GM21723 (cell line): ENCODE results near the gene BRD3OS.

ENCODE experiments used
- ATAC-seq: cut with Tn5 transposase; IDR thresholded peaks from one replicate; pipeline ENCODE4 v1.9.1; 2021; ENCODE audit warnings: mild to moderate bottlenecking, moderate library complexity; ENCODE audit not compliant: unreplicated experiment

The BRD3OS gene

DNA sequence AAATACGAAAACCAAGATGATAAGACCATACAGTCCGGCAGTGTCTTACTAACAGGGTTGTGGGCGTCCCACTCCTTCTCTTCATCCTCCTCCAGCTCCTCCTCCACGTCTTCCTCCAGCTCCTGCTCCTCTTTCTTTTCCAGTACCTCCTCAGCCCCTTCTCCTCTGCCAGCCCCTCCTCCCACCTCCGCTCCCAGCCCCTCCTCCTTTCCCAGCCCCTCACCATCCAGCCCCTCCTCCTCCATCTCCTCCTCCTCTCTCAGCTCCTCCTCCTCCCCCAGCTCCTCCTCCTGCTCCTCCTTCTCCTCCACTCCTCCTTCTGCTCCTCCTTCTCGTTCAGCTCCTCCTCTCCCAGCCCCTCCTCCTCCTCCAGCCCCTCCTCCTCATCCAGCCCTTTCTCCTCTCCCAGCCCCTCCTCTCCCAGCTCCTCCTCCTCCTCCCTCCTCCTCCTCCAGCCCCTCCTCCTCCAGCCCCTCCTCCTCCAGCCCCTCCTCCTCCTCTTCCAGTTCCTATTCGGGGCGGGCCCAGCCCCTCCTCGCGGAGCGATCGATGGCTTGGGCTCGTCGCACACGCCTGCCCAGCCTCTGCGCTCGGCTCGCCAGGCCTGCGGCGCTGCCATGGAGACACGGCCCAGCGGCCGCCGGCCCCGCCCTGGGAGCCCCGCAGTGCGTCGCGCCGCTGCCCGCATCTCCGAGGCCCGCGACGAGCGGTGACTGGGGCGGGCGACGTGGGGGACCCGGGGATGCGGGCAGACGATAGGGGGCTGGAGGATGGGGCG, at the start of gene BRD3OS:
BRD3OS (plus strand) TSS at position 654 of the 778 bp plus-strand sequence. CDS start 1,267 bp downstream, outside the sequence.
- ATAC-seq, result peak; percentile 87

GRCh38 chr9:133975511-133975910, 49.8 kb upstream of the BRD3OS start:
- no peak for ATAC-seq

DNA sequence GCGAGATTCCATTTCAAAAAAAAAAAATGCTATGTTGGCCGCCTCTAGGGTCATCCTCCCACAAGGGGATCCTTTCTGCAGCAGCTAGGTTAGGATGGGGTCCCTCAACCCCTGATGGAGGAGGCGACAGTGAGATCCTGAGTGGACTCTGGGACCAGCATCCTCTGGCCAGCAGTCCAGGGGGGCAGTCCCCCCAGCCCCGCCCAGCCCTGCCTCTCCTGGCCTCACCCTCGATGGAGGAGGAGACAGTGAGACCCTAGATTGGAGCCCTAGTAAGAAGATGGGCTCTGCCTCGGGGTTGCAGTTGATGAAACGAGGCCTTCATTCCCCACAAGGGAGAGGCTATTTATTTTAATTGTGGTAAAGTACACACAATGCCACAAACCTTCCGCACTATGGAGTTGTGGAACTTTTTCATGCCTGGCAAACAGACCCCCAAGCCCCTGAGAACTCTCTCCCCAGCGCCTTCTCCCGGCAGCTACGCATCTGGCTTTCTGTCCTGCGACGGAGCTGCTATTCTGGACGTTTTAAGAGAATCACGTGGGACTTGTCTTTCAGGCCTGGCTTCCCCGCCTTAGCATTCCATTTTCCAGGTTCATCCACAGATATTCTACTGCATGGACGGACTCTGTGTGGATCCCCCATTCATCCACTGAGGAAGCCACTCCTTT, 49.0 kb upstream of the BRD3OS start:
- no peak for ATAC-seq

- ATAC-seq, result no peak
Observed at GRCh38 chr9:133976887-133977286, 48.4 kb upstream of the BRD3OS start.

- ATAC-seq, result no peak
Observed at GRCh38 chr9:133977421-133978201, 47.7 kb upstream of the BRD3OS start.

GRCh38 chr9:133978226-133978898, 46.9 kb upstream of the BRD3OS start:
- no peak for ATAC-seq

DNA sequence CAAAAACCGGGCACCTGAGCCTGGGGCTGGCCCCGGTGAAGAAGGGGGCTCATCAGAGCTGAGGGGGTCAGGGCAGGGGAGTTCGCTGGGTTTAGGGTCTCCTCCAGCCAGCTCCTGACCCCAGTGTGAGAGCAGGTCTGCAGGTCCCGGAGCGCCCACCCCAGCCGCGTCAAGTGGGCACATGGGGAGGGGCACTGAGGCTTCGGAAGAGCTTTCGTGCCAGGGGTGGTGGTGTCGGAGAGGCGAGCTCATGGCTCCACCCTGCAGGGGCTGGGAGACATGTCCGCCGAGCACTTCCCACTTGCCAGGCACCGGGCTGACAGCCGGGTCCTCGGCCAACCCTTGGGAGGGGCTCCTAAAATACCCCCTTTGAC, 46.4 kb upstream of the BRD3OS start:
- ATAC-seq, result no peak

DNA sequence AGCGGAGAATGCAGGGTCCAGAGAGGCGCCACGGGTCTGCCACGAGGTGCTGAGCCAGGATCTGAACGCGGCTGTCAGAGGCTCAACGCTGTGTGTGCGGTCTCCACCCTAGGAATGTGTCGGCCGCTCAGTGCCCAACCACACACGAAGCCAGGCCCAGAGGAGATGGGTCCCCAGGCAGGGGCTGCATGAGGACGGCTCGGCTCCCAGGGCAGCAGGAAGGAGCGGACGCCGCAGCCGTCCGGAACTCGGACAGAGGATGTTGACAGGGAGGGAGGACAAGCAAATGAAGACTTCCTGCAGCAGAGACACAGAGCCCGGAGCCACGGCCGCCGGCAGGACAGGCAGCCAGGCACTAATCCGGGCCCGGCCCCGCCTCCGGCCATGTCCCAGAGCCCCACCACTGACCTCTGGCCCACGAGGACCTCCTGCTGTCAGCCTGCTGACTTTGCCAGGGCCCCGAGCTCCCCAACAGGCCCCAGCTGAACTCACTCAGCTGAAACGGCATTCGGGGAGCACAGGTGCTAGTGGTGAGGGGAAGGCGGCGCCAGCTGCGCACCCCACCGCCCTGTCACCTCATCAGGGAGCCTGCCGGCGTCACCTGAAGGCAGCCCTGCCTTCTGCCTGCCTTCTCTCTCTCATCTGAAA, 45.9 kb upstream of the BRD3OS start:
- ATAC-seq, result no peak

- ATAC-seq, result no peak
Observed at GRCh38 chr9:133979921-133980863, 45.1 kb upstream of the BRD3OS start.

DNA sequence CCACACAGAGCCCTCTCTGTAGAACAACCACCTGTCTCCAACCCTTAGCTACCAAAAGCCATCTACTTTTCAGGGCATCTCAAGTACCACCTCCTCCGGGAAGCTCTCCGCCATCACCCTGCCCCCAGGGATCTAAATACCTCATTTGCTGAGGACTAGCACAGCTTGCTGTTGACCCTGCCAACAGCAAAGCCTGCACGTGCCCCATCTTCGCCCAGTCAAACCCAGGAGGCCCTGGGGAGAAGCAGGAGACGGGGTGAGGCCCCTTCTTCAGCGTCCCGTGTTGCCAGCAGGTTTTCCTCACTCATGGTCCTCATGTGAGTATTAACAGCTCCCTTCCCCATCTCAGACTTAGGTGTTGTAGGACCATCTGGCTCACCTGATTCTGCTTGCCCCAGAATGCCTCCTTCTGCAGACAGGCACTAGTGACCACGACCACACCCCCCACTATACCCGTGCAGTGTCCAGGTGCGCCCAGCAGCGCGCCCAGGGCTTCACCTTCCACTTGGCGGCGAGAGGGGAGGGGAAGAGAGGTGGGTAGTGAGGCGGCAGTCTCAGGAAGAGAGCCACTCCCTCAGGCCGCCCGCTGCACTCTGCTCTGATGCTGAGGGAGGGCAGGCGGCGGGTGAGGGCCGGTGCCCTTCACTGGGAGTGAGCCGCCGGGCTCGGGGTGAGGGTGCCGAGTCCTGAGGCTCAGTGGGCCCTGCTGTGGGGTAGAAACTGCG, 44.3 kb upstream of the BRD3OS start:
- ATAC-seq, result no peak

DNA sequence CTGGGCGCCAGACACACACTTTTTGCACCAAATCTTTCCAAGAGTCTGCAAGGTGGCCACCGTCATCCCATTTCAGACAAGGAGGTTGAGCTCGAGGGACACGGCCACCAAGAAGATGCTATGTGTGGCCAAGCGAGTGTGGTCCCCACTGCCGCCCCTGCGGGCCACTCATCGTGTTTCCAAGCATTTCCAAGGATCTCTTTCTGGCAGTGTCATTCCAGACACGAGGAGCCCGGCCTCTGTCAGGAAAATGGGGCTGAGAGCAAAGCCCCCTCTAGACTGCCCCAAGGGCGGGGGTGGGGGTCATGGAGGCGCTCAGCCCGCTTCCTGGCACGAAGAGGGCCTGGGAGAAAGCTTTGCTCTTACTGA, 43.7 kb upstream of the BRD3OS start:
- ATAC-seq, result no peak

GRCh38 chr9:133981958-133982681, 43.2 kb upstream of the BRD3OS start:
- no peak for ATAC-seq

- ATAC-seq, result no peak
Observed at GRCh38 chr9:133982971-133983720, 42.1 kb upstream of the BRD3OS start.

DNA sequence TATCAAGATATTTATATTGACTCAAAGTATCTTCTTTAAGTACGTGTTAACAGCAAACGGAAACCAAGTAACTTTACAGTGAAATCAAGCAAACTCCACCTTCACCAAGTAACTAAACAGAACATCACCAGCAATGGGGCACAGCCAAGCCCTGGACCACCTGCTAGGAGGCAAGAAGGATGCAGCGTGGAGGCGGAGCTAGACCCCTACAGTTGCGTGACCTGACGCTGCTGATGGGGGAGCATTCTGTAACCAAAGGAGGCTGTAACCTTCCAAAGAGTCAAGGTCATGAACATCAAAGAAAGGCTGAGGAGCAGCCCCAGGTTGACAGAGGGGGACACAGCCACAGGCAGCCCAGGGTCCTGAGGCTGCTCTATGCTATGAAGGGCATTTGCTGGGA, 39.2 kb upstream of the BRD3OS start:
- no peak for ATAC-seq

- no peak for ATAC-seq
Observed at GRCh38 chr9:133986774-133987445, 38.4 kb upstream of the BRD3OS start.

DNA sequence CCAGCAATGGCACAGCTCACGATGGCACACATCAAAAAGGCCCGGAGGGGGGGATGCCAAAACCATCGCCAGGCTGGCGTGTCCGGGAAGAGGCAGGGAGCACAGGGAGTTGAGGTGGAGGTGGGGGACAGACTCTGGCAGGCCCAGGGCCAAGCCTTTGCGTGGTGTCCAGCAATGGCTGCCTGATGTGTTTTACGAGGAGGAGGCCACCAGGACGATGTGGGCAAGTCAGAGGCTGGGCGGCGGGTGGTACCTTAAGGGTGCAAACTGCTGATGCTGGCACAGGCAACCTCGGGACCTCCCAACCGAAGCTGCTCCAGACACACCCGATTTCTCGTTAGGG, 37.9 kb upstream of the BRD3OS start:
- no peak for ATAC-seq
